ENCODE data around the gene RPS27.

Gene RPS27

GRCh38 chr1:153990468-153991150 lies at the start of gene RPS27:
Gene RPS27, plus strand, starts transcription at chr1:153990762. Its CDS starts 35 bp downstream, at chr1:153990797.
- peak; percentile 99 for DNase-seq

GRCh38 chr1:153941826-153942725 lies 48.5 kb upstream of the RPS27 start:
- DNase-seq: no peak

GRCh38 chr1:153942766-153943549 lies 47.6 kb upstream of the RPS27 start:
- no peak for DNase-seq

DNA sequence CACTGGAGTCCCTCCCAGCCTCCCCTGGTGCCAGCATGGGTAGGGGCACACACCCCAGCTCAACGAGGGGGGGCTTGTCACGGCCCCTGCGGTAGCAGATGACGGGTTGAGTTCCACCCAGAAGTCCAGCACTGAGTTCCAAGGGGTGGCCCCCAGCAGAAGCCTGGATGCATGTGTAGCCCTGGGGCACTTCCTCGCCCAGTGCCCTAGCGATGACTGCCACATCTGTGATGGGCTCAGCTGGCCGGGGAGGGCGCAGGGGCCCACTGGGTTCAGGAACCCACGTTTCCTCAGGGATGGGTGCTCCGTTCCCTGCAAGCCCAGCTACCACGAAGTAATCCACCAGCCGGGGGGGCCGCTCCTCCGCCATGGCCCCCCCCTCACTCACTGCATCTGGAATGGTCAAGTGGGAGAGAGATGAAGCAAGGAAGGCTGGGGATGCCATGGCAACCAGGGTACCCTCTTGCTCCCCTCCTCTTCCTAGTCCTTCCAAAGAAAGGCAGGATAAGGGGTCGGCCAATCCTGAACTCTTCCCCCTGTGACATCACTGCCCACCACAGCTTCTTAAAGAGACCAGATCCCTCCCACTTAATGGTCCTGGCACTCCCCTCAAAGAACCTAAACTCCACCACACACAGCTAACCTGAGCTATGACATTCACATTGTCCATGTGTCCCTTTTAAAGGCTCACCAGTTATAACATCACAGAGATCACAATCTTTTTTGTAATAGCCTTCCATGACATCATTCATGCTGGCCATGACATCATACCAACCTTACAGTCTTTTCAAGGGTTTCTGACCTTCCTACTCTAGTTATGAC lies 46.3 kb upstream of the RPS27 start:
- DNase-seq: no peak

DNA sequence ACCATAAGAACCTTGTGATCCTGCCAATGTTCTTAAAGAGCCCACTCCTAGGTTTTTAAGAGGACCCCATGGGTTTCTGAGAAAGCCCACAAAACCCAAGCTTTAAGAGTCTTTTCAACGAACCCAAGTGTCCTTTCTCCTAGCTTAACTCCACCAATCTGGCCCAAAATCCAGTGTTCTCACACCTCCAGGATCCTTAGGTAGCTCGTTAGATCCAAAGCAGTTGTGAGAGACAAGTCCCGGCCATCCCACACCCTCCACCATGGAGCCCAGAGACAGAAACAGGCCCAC lies 45.8 kb upstream of the RPS27 start:
- no peak for DNase-seq

DNA sequence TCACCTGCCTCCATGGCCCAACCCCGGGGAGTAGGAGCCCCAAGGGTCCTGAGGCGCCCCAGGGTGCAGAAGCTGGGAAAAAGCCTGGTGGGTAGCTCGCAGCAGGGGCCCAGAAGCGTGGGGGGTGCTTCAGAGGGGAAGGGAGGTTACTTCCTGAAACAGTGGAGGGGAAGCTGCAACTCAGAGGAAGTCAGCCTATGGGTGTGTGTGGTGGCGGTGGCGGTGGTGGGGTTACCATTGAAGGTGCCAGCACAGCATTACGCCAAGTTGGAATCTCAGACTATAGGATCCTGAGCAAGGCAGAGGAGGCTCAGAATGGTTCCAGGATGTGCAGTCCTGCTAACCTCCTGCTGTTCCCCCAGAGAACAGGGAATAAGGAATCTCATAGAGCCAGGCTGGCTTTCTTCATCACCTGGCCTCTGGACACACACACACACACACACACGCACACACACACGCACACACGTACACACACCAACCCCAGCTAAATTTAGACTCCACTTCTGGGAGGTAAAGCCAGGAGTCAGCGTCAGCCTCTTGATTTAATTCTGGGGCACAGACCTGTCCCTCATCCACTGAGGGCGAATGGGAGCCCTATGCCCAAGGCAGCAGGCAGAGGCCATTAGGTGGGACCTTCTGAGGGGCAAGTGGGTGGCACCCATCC lies 45.3 kb upstream of the RPS27 start:
- no peak for DNase-seq

- peak; percentile 48 for DNase-seq
Measured at GRCh38 chr1:153945795-153946621, 44.6 kb upstream of the RPS27 start.

DNA sequence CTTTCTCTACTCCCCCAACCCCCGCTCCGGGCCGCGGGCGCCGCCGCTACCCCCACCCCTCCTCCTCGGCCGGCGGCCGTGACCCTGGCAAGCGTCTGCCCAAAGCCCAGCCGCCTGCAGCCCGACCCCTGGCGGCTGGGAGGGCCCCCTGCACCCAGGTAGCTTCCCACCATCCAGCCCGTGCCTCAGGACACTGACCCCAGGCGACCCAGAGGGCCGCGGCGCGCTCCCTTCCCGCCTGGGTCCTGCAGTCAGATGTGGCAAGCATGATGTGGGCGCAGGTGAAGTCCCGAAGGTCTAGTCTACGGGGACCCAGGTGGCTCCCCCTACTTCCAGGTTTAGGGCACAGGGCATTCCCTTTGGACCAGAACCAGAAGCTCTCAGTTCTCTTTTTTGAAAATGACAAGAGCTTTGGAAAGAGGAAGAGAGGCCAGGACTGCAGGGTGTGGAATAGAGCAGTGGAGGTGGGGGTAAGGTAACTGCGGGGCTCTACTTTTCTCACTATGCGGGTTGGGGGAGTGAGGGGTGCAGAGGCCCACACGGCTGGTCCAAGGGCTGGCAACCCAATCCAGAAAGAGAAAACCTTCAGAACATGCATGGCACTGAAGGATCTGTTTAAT lies 43.8 kb upstream of the RPS27 start, which contains the start of gene DENND4B:
Gene DENND4B (minus strand): TSS at position 97 of the 620 bp plus-strand sequence. CDS start 2,344 bp downstream, outside the sequence.
- DNase-seq: peak; percentile 79

- DNase-seq: no peak
Measured at GRCh38 chr1:153951183-153951582, 39.4 kb upstream of the RPS27 start.

- DNase-seq: no peak
Measured at GRCh38 chr1:153951801-153952200, 38.8 kb upstream of the RPS27 start.

DNA sequence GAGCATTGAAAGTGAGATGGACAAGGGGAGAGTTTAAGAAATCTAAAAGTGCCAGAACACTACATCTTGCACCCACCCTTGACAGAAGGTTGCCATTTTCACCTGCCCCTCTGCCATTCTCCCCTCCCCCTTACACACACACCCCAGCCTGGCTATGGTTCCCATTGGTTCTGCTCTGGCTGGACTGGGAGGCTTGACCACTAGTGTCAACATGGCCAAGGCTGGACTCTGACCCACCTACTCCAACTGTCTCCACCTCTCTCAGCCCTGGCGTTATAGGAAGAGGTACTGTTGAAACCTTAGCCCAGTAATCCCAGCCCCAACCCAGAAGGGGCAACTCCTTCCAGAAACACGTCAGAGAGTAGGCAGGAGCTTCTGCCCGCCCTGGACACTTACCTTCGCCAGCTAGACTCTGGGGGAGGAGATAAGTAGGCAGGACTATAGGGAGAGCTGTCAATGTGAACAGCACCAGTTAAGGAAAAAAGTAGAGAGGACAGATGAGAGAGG lies 36.6 kb upstream of the RPS27 start:
- no peak for DNase-seq

DNA sequence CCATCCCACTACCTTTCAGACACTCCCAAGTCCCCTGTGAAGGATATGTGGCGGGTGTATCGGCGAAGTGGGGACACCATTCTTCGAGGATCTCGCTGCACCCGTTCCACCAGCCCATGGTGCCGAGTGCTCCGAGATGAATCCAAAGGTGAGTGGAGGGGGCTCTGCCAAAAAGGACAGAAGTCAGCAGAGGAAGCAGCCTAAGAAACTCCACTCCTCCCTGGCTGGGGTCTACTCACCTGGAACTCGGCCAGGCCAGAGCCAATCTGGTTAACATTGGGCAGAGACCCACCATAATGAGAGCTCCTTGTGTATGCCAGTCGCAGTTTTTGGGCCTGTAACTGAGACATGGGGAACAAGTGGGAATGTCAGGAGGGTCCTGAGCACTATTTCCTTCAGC lies 35.7 kb upstream of the RPS27 start:
- no peak for DNase-seq

- DNase-seq: no peak
Measured at GRCh38 chr1:153956997-153957715, 33.4 kb upstream of the RPS27 start.

DNA sequence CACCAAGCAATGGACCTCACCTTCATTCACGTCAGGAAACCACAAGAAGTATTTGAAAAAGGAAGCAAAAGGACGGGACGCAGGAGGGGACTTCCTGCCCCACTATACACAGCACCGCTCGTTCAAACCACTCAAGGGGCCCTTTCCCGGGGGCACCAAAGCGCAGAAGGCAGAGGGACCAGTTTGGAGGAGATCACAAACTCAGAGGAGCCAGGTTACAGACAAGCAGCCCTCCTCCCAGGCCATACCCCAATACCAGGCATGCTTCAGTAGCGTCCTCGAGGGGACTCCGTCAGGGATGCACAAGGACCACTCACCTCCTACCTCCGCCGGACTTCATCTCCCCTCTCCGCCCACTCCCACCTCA lies 32.8 kb upstream of the RPS27 start:
- DNase-seq: no peak

GRCh38 chr1:153958111-153958960 lies 32.2 kb upstream of the RPS27 start, which contains the start of gene CRTC2:
Gene CRTC2, minus strand, starts transcription at chr1:153958612. Its CDS starts 115 bp downstream, at chr1:153958497.
- peak; percentile 100 for DNase-seq

DNA sequence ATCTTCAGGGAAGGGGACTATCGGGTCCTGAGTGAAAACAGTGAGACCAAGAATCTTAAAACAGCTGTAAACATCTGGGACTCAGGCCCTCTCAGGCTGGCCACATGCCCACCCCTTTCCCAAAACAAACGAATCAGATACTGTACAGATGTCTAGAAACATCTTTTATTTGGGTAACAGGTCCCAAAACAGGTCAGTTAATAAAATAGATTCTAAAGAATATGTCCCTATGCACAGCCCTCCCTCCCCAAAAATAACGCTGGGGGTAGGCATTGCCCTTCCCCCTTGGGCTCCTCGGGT lies 31.7 kb upstream of the RPS27 start:
- DNase-seq: no peak

DNA sequence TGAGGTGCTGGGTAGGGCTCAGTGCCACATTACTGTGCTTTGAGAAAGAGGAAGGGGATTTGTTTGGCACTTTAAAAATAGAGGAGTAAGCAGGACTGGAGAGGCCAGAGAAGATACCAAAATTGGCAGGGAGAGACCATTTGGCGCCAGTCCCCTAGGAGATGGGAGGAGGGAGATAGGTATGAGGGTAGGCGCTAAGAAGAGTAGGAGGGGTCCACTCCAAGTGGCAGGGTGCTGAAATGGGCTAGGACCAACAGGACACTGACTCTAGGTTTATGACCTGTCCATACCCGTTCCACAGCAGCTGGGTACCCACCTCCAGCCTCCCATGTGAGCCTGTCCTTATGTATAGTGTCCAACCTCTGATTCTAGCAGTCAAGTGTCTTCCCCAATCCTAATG lies 31.1 kb upstream of the RPS27 start:
- no peak for DNase-seq

GRCh38 chr1:153960206-153960605 lies 30.4 kb upstream of the RPS27 start:
- DNase-seq: no peak

- no peak for DNase-seq
Measured at GRCh38 chr1:153961421-153961820, 29.1 kb upstream of the RPS27 start.

Measured in NCI-H1092 treated with DMSO at 0.1 percent for 48 hours (cell line).